ENCODE measurements around the gene CHML. TPM values are rescaled to one million over a fixed set of nuclear protein-coding genes. Genes with fewer than 3 reads are reported as not detected.
A peak's percentile ranks its signal among the peaks of the same experiment; 100 is the strongest.

Gene CHML
- total and polyA plus RNA-seq, 2 experiments from 2014 or later: 3.2 to 7.2 TPM

- WGBS, 2 experiments (ENCODE audit: low coverage in 1 of 2, low lambda C conversion rate in 2 of 2, missing lambda C conversion rate in 2 of 2): 3 to 11% methylated on average over 3 of the region's 3 CpGs
- Histone ChIP-seq H3K27ac (no peak overlapping the region), H3K27me3 (replicated peaks; ENCODE audit: insufficient read depth) (no peaks in the 10 kb centered on the region), H3K9ac (no peak overlapping the region), H3K4me2 (ENCODE audit: unreplicated experiment) (no peak overlapping the region), H3K4me3 (no peak overlapping the region), H3F3A (ENCODE audit: insufficient read depth) (peaks cover 9% of the 10 kb centered on the region; the same call in 1 of the 2 replicates), H3K4me1 (ENCODE audit: insufficient read depth) (peaks cover 20% of the 10 kb centered on the region), H2AFZ (no peak overlapping the region), H4K20me1 (ENCODE audit: insufficient read depth) (no peaks in the 10 kb centered on the region), H3K36me3 (ENCODE audit: low read depth) (no peaks in the 10 kb centered on the region), H3K79me2 (ENCODE audit: insufficient read depth) (no peaks in the 10 kb centered on the region), H3K9me2 (ENCODE audit: insufficient read depth) (no peaks in the 10 kb centered on the region), H3K9me3 (ENCODE audit: low read depth) (no peaks in the 10 kb centered on the region)
- peak; percentile 69 for DNase-seq
- in situ Hi-C loops (cut with MboI): loop anchor here (10.0 to 25.0 kb wide), 2 partner anchors 224 to 376 kb away; partner anchors contain the start of gene MAP1LC3C
- no peak for TF ChIP-seq EZH2phosphoT487 (IDR thresholded peaks at IDR 0.05; ENCODE audit: insufficient read depth, low read depth)
- no peak for TF ChIP-seq EZH2 (IDR thresholded peaks at IDR 0.05; ENCODE audit: insufficient read depth, poor library complexity, severe bottlenecking)
Measured at GRCh38 chr1:241611063-241611462, 29.1 kb downstream of the CHML start.

- Histone ChIP-seq H3K4me3 (no peak overlapping the region), H2AFZ (no peak overlapping the region), H3K27ac (no peak overlapping the region), H3K36me3 (ENCODE audit: low read depth) (no peaks in the 10 kb centered on the region), H3K4me1 (ENCODE audit: insufficient read depth) (peaks cover 20% of the 10 kb centered on the region), H3K79me2 (ENCODE audit: insufficient read depth) (no peaks in the 10 kb centered on the region), H3K9me3 (ENCODE audit: low read depth) (no peaks in the 10 kb centered on the region), H4K20me1 (ENCODE audit: insufficient read depth) (no peaks in the 10 kb centered on the region), H3K9ac (no peak overlapping the region), H3K9me2 (ENCODE audit: insufficient read depth) (no peaks in the 10 kb centered on the region), H3K4me2 (ENCODE audit: unreplicated experiment) (no peak overlapping the region), H3F3A (ENCODE audit: insufficient read depth) (peaks cover 9% of the 10 kb centered on the region; the same call in 1 of the 2 replicates), H3K27me3 (replicated peaks; ENCODE audit: insufficient read depth) (no peaks in the 10 kb centered on the region)
- DNase-seq: no peak
- in situ Hi-C loops (cut with MboI): loop anchor here (10.0 to 25.0 kb wide), 2 partner anchors 225 to 377 kb away; partner anchors contain the start of gene MAP1LC3C
- TF ChIP-seq EZH2phosphoT487 (IDR thresholded peaks at IDR 0.05; ENCODE audit: insufficient read depth, low read depth) (no peak), EZH2 (IDR thresholded peaks at IDR 0.05; ENCODE audit: insufficient read depth, poor library complexity, severe bottlenecking) (no peak)
- 52 to 54% methylated on average over 8 of the region's 8 CpGs for WGBS, 2 experiments (ENCODE audit: low coverage in 1 of 2, low lambda C conversion rate in 2 of 2, missing lambda C conversion rate in 2 of 2)
Measured at GRCh38 chr1:241610056-241610815, 29.9 kb downstream of the CHML start.

GRCh38 chr1:241608379-241609033 is 31.7 kb downstream of the CHML start:
- no peak overlapping the region for H3K27ac ChIP-seq
- in situ Hi-C loops (cut with MboI): loop anchor here (25.0 kb wide), 1 partner anchor 379 kb away; the partner anchor contains the start of gene MAP1LC3C

GRCh38 chr1:241607497-241607896 is 32.7 kb downstream of the CHML start:
- Histone ChIP-seq H2AFZ (no peak overlapping the region), H3K4me2 (ENCODE audit: unreplicated experiment) (no peak overlapping the region), H3K27ac (no peak overlapping the region), H3K36me3 (ENCODE audit: low read depth) (no peaks in the 10 kb centered on the region), H3F3A (ENCODE audit: insufficient read depth) (peaks cover 17% of the 10 kb centered on the region; the same call in 1 of the 2 replicates), H3K9ac (no peak overlapping the region), H3K4me1 (ENCODE audit: insufficient read depth) (peaks cover 15% of the 10 kb centered on the region), H3K4me3 (no peak overlapping the region), H4K20me1 (ENCODE audit: insufficient read depth) (no peaks in the 10 kb centered on the region), H3K9me3 (ENCODE audit: low read depth) (no peaks in the 10 kb centered on the region), H3K27me3 (replicated peaks; ENCODE audit: insufficient read depth) (no peaks in the 10 kb centered on the region), H3K9me2 (ENCODE audit: insufficient read depth) (no peaks in the 10 kb centered on the region), H3K79me2 (ENCODE audit: insufficient read depth) (no peaks in the 10 kb centered on the region)
- TF ChIP-seq EZH2phosphoT487 (IDR thresholded peaks at IDR 0.05; ENCODE audit: insufficient read depth, low read depth) (no peak), EZH2 (IDR thresholded peaks at IDR 0.05; ENCODE audit: insufficient read depth, poor library complexity, severe bottlenecking) (no peak)
- in situ Hi-C loops (cut with MboI): loop anchor here (25.0 kb wide), 1 partner anchor 380 kb away; the partner anchor contains the start of gene MAP1LC3C
- no peak for DNase-seq

More at GRCh38 chr1:241608379-241609033, 31.7 kb downstream of the CHML start:
- no peak overlapping the region for H3K4me2 ChIP-seq (ENCODE audit: unreplicated experiment)
- H3K9me2 ChIP-seq (ENCODE audit: insufficient read depth): no peaks in the 10 kb centered on the region
- H3K4me1 ChIP-seq (ENCODE audit: insufficient read depth): peaks cover 20% of the 10 kb centered on the region
- H3K4me3 ChIP-seq: no peak overlapping the region
- peak; percentile 58 for DNase-seq
- peaks cover 14% of the 10 kb centered on the region; the same call in 1 of the 2 replicates for H3F3A ChIP-seq (ENCODE audit: insufficient read depth)
- no peaks in the 10 kb centered on the region for H3K79me2 ChIP-seq (ENCODE audit: insufficient read depth)
- WGBS, 2 experiments (ENCODE audit: low coverage in 1 of 2, low lambda C conversion rate in 2 of 2, missing lambda C conversion rate in 2 of 2): 10 to 15% methylated on average over 3 of the region's 3 CpGs
- no peaks in the 10 kb centered on the region for H3K9me3 ChIP-seq (ENCODE audit: low read depth)
- H2AFZ ChIP-seq: no peak overlapping the region
- no peaks in the 10 kb centered on the region for H4K20me1 ChIP-seq (ENCODE audit: insufficient read depth)
- TF ChIP-seq EZH2phosphoT487 (IDR thresholded peaks at IDR 0.05; ENCODE audit: insufficient read depth, low read depth) (no peak), EZH2 (IDR thresholded peaks at IDR 0.05; ENCODE audit: insufficient read depth, poor library complexity, severe bottlenecking) (no peak)
- H3K9ac ChIP-seq: no peak overlapping the region
- H3K27me3 ChIP-seq (replicated peaks; ENCODE audit: insufficient read depth): no peaks in the 10 kb centered on the region
- H3K36me3 ChIP-seq (ENCODE audit: low read depth): no peaks in the 10 kb centered on the region
